ENCODE results near the gene TRIM29.
"Not testable (repeated sequence)": the region's sequence is repeated elsewhere in the genome, so short reads cannot be mapped to it uniquely, and the experiment has no call there.

Gene TRIM29, protein sequence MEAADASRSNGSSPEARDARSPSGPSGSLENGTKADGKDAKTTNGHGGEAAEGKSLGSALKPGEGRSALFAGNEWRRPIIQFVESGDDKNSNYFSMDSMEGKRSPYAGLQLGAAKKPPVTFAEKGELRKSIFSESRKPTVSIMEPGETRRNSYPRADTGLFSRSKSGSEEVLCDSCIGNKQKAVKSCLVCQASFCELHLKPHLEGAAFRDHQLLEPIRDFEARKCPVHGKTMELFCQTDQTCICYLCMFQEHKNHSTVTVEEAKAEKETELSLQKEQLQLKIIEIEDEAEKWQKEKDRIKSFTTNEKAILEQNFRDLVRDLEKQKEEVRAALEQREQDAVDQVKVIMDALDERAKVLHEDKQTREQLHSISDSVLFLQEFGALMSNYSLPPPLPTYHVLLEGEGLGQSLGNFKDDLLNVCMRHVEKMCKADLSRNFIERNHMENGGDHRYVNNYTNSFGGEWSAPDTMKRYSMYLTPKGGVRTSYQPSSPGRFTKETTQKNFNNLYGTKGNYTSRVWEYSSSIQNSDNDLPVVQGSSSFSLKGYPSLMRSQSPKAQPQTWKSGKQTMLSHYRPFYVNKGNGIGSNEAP

DNA sequence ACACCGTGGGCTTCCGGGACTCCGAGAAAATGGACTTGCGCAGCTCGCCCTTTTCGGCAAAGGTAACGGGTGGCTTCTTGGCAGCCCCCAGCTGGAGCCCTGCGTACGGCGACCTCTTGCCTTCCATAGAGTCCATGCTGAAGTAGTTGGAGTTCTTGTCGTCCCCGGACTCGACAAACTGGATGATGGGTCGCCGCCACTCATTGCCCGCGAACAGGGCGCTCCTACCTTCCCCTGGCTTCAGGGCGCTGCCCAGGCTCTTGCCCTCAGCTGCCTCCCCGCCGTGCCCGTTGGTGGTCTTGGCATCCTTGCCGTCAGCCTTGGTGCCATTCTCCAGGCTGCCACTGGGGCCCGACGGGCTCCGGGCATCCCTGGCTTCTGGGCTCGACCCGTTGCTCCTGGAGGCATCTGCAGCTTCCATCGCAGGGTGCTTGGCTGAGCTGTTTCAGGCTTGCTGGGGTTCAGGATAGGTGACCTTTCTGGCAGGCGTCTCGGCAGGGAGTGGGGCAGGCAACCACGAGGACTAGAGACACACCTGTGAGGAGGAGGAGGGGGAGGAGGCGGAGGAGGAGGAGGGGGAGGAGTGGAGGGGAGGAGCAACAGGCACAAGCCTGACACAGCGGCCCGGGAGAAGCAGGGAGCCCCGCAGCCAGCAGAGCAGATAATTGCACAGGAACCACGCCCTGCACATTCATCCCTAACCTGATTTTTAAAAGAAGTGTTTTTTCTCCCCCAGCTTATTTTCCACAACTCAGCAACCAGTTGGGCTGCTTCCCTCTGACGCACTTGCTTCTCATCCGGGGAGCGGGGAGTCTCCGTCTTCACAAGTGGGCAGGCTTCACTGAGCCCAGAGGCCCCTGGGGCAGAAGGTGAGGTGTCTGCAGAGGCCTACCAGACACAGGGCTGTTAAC is at the start of gene TRIM29:
Gene TRIM29 (minus strand): TSS at position 503 of the 911 bp plus-strand sequence. CDS start 82 bp downstream, at position 421.
- no peak for DNase-seq

GRCh38 chr11:120186774-120187591 is 49.1 kb upstream of the TRIM29 start:
- no peak for DNase-seq

DNA sequence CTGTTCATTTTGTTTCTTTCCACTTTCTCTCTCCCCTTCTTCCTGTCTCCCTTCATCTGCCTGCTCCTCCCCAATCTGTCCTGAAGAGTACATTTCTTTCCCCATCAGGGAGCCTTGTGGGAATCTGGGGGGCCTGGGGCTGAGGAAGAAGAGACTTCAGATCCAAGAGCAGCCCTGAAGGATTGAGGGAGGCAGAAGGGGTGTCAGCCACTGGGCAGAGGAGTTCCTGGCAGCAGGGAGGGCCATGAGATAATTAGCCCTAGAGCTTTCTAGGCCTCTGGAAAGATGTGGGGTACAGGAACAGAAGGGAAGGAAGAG is 48.5 kb upstream of the TRIM29 start:
- DNase-seq, result no peak

DNA sequence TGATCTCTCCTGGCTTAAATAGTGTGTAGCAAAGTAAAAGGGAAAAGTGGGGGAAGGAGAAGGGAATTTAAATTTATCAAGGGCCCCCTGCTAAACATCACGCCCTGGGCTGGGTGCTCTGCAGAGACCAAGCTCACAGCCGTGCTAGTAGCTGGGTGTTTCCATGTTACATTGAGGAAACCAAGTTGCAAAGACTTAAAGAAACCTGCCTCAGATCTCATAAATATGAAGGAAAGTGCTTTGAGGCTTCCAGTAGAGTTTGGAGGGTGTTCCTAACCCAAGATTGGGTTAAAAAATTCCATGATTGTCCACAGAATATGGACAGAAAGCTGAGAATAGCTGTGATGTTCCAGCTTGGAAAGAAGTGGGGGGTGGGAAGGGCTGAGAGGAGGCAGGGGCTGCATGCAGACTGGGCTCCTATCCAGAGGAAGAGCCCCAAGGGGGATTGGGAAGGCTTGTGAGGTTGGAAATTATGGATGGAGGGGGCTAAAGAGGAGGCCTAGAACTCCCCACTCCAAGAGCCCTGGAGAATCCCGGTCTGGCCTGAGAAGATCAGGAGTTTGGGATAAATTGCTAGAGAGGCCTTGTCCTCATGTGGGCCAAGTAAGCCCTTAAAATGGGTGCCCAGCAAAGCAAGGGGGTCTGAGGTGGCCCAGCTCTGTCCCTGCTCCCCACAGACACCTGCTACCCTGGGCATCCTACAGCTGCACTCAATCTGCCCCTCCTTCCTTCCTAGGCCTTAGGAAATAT is 48.0 kb upstream of the TRIM29 start:
- no peak for DNase-seq

DNA sequence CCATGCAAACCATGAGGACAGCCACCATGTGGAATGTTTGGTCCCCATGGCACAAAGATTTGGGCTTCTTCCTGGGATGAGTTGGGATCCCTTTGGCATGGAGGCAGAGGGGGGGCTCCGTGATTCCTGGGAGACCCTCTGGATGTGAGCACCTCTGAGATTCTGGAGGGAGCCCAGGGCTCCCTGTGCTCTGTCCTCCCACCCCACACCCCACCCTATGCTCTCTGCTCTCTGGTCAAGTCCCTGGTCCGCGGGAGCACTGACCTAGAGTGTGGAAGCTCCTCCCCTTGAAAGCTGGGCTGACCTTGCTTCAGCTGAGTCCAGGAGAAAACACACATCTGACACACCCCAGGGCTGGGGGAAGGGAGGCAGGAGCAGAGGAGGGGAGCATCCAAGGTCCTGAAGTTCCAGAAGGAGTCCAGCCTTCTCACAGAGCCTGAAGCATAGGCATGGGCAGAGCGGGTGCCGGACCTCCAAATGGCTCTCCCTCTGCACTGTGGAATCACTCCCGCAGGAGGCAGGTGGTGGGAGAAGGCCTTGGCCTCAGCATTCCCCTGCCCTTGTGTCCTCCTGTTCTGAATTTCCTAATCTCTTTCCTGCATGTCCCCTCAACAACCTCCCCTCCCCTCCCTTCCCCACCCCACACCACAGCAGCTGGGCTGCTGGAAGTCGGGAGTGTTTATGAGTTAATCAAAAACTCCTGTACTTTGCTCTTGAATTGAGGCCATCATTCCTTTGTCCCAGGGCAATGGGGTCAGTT is 47.2 kb upstream of the TRIM29 start:
- no peak for DNase-seq

DNA sequence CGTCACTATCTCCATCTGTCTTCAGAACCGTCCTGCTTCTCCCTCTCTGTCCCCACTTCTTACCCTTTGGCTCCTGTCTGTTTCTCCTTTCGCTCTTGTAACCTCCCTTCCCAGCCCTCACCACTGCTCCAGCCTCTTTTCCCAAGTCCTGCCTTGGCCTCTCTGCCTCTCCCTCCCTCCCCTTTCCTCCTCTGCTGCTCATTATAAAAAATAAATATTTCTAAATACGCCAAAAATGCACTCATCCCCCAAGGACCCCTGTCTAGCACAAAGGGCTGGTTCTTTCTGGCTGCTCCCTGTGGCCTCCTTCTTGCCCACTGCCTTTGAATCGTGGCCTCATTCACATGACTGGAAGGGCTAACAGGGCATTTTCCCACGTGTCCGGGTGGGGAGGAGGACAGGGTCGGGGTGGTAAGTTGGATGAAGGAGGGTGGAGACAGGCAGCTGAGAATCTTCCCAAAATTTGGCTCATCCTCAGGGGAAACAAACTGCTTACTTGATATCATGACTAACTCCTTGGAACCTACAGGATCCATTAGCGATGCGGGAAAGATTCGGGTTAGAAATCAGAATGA is 46.5 kb upstream of the TRIM29 start:
- DNase-seq, result no peak

GRCh38 chr11:120183701-120184141 is 45.8 kb upstream of the TRIM29 start:
- DNase-seq, result no peak

DNA sequence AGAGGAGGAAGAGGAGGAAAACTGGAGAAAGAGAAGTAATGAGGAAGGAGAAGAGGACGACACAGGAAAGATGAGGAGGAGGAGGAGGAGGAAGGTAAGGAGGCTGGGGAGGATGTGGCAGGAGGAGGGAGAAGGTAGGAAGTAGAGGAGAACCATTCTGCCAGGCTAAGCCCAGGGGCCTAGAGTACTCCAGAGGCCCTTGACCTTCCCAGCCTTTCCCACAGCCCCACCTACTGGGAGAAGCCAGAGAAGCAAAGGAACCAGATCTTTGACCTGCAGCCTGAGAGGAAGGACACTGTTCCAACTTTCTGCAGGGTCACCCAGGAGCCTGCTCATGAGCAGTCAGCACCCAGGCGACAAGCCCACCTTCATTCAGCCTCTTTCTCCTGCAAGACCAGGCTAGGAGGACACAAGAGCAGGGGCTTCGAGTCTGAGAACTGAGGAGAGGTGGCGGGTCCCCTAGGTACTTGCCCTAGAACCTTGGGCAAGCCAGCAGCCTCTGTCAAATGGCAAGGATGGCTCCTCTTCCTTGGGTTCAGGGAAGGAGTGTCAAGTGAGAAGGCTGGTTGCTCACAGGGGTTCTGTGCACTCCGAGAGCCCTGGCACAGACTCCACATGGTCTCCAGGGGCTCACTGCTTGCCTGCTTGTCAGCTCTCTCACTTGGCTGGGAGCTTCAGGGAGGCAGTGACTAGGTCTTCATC is 45.0 kb upstream of the TRIM29 start:
- no peak for DNase-seq

GRCh38 chr11:120182372-120182771 is 44.5 kb upstream of the TRIM29 start:
- DNase-seq, result no peak

DNA sequence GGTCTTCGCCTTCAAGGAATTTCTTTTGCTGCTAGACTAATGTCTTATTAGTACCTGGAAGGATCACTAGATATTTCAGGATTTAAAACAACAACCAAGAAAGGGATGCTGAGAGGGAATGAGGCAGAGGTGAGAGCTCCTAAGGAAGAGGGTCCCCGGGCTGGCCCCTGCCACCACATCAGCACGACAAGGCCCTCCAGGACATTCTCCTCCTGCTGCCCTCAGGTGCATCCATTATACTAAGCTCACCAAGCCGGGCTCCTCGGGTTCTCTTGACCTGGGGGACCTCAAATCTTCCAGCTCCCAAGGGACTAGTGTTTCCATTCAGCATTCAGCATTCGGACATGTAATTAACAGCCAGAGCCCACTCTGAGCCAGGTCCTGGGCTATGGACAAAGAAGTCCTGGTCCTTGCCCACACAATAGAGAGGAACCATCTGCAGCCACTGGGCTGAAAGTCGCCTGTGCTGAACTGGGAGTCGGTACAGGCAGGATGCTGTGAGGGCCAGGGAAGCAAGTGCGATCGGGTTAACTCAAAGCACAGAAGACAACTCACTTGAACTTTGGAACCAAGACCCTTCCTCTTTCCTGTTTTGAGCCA is 43.6 kb upstream of the TRIM29 start:
- DNase-seq, result no peak

DNA sequence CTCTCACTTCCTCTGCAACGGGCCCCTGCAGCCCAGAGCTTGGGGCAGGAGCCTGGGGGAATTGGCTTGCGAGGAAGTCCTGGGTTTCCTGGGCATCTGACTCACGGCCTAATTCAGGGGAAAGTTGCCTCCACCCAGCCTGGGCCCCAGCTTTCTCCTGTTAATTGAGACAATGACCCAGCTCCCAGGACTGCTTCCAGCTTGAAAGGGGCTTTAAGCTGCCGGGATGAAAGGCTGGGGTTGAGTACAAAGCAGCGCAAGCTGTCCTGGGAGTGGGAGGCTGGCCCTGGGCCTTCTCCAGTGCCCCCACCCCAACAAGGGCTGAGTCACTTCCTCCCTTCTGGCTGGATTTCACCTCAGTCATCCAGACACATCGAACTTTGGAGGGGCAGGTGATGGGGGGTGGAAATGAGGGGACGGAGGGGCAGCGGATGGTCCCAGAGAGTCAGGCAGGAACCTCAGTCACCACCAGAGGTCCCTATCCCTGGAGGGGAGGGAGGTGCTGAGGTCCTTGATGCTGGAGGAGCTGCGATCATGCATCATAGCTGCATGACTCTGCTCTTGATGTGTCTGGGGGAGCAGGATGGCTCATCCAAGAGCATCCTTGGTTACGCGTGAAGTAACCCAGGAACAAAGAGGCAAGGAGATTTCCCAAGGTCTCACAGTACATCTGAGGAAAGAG is 42.8 kb upstream of the TRIM29 start:
- DNase-seq, result no peak

DNA sequence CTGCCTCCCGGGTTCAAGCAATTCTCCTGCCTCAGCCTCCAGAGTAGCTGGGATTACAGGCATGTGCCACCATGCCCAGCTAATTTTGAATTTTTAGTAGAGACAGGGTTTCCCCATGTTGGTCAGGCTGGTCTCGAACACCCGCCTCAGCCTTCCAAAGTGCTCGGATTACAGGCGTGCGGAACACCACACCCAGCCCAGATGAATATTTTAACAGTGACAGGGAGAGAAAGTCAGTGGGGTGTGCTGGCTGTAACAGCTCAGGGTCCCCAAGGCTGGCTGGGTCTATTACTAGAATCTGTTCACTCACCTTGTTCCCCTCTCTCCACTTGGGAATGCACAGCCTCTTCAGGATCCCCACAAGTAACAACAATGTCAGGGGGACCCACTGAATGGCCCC is 42.1 kb upstream of the TRIM29 start:
- not testable (repeated sequence) for DNase-seq

- no peak for DNase-seq
Observed at GRCh38 chr11:120179057-120179672, 41.3 kb upstream of the TRIM29 start.

GRCh38 chr11:120178561-120179056 is 40.7 kb upstream of the TRIM29 start:
- no peak for DNase-seq

- no peak for DNase-seq
Observed at GRCh38 chr11:120174866-120175265, 37.0 kb upstream of the TRIM29 start.

GRCh38 chr11:120173807-120174206 is 35.9 kb upstream of the TRIM29 start:
- no peak for DNase-seq

DNA sequence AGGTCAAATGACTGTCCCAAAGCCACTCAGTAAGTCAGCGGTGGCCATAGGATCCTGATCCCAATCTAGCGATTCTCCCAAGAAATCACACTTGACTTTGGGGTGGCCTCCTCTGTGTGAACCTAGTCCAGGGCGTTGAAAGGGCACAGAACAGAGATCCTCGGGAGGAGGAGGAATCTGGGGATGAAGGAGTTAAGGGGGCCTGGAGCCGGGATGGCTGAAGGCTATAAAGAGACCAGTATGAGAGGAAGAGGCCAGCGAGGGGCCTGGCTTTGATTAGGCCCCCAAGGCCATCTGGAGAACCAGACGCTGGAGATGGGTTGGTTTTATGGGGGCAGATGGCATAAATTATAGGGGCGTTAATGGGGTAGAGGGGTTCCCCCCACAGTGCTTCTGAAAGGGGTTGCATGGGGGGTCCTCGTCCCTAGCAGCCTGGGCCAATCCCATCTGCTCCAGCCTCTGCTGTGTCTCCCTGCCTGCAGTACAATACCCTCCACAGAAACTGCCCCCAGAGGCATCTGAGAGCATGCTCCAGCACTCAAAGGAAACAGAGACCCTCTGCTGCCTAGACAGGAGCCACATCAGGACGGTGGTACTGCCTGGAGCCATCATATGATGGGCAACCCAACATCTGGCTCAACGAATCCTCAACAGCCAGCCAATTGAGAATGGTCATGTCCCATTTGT is 35.2 kb upstream of the TRIM29 start:
- DNase-seq, result no peak

Measured in CD4-positive, alpha-beta T cell treated with Interleukin-21 for 1 hour (primary cell).